ENCODE measurements around the gene CALHM3.

DNA sequence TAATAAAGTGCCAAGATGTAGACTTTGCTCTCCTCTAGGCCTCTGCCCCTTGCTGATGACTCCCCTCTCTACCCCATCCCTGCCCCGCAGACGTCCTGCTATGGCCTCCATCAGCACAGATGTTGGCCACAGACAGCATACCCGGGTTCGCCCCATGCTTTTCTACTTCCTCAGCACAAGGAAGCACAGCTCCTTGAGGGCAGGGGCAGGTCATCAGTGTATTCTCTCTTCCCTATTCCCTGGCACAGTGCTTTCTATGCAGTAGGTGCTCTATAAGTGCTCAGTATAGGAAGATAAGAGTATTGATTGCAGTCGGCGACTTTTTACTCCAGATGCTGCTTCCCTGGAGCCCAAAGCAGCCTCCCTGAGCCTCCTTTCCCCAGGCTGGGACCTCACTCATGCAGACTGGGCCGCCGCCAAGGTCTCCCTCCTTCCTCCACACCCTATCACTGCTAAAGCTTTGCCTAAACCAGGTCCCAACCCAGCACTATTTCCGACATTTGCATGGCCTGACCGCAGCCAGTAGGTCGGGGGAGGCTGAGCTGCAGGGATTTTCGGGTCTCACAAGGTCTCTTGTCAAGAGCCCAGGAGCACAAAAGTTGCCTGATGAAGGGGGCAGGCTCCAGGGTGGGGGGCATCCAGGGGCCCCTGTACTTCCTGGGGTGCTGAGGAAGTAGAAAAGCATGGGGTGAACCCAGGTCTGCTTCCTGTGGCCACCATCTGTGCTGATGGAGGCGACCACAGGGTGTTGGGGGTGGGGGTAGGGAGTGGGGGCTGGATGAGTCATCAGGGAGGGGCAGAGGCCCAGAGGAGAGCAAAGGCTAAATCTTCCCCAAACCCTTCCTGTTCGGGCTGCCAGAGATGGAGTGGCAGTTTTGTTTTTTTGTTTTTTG lies 8.0 kb downstream of the CALHM3 start:
- TF ChIP-seq, protein P1, sequence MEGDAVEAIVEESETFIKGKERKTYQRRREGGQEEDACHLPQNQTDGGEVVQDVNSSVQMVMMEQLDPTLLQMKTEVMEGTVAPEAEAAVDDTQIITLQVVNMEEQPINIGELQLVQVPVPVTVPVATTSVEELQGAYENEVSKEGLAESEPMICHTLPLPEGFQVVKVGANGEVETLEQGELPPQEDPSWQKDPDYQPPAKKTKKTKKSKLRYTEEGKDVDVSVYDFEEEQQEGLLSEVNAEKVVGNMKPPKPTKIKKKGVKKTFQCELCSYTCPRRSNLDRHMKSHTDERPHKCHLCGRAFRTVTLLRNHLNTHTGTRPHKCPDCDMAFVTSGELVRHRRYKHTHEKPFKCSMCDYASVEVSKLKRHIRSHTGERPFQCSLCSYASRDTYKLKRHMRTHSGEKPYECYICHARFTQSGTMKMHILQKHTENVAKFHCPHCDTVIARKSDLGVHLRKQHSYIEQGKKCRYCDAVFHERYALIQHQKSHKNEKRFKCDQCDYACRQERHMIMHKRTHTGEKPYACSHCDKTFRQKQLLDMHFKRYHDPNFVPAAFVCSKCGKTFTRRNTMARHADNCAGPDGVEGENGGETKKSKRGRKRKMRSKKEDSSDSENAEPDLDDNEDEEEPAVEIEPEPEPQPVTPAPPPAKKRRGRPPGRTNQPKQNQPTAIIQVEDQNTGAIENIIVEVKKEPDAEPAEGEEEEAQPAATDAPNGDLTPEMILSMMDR (IDR thresholded peaks at IDR 0.05) = no peak
- no peak for TF ChIP-seq POLR2A (IDR thresholded peaks at IDR 0.05)
